HEK293 (cell line): ENCODE data around the gene SFXN4.

Source experiments
- CTCF ChIP-seq: fragments of 450-650 bp; formaldehyde crosslinking; IDR thresholded peaks from 2 replicates; pipeline ENCODE4 v1.5.1; 2016; ENCODE audit warnings: missing biosample characterization, missing genetic modification characterization
- ZNF426 ChIP-seq: fragments of 450-650 bp; formaldehyde crosslinking; IDR thresholded peaks from 2 replicates; pipeline ENCODE4 v1.5.1; 2017; ENCODE audit warnings: missing biosample characterization, missing genetic modification characterization, mild to moderate bottlenecking, inconsistent platforms, moderate library complexity

DNA sequence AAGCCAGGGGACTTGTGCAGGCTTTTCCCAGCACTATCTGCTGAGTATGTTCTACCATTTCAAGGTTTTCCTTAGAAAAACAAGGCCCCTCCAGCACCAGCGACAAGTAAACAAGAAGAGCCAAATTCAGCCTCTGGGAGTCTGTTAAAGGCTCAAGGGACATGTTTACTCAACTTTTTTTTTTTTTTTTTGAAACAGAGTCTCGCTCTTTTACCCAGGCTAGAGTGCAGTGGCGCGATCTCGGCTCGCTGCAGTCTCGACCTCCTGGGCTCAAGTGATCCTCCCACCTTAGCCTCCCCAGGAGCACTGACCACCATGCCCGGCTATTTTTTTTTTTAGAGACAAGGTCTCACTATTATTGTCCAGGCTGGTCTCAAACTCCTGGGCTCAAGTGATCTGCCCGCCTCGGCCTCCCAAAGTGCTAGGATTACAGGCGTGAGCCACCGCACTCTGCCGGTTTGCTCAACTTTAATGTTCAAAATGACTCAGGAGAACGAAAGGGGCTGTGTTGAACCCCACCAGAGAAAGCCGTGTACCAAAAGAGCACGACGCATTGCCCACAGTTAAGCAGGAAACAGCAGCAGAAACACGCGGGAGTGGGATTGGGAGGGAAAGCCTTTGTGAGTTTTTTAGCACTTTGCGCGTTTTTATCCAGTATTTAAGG, 12.3 kb upstream of the SFXN4 start:
- TF ChIP-seq CTCF (no peak), ZNF426 (tag by site-specific recombination) (no peak)
